Right forelimb (tissue), 1 donor: Measurements from ENCODE around the gene LCAT.
"Not testable (repeated sequence)": the region's sequence is repeated elsewhere in the genome, so short reads cannot be mapped to it uniquely, and the experiment has no call there.

Experiments
- DNase-seq: peaks from one replicate; pipeline ENCODE4 v3.0.0-alpha.2; 2018

Gene LCAT

DNA sequence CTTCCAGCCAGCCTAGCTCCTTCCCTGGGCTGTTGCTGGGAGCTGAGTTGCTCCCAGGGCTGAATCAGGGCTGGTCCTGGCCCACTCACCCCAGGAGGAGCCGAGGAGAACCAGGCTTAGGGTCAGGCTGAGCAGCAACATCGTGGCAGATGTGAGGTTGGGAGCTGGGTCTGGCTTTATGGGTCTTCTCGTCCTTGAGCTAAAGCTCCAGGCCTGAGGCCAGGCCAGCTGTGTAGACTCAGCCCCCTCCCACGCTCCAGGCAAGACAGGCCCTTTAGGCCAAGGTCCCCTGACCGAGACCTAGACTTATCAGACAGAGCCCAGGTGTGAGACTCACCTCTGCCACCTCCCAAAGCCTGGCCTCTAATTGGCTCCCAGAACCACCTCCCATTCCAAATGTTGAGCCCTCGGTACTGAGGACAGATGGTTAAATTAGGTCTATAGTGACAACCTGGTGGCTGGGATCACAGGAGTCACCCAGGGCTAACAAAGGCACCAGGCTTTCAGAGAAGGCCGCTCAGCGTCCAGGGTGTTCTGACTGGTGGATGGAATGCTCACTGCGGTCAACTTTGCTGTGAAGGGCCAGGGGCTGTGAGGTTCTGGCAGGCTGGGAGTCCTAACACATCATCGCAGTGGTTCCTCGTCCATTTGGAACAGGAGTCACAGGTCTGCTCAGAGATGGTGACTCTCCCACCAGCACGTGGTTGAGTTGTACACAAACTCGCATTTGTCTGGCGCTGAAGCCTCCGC lies 12.0 kb downstream of the LCAT start, which contains the start of gene CTRL:
Gene CTRL (minus strand): TSS at position 151 of the 750 bp plus-strand sequence. CDS start 10 bp downstream, at position 141.
- no peak for DNase-seq

DNA sequence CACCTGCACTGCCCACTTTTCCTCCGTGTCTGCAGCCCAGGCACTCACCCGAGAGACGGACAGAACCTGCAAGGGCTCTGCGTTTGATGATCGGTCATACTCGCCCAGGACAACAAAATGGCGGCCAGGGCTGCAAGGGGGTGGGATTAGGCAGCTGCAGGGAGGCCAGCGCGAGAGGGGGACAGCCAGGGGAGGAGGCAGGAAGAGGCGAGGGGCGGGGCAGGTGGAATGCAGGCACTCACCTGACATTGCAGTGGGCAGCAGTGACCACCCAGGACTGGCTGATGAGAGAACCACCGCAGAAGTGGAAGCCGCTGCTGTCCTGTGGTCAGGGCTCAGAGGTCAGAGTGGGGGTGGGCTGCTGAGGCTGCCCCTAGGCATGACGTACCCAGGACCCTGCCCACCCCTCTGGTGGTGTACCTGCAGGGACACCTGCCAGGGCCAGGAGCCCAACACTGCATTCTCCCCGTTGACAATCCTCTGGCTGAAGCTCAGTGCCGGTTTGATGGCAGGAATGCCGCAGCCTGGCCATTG lies 13.2 kb downstream of the LCAT start:
- no peak for DNase-seq

DNA sequence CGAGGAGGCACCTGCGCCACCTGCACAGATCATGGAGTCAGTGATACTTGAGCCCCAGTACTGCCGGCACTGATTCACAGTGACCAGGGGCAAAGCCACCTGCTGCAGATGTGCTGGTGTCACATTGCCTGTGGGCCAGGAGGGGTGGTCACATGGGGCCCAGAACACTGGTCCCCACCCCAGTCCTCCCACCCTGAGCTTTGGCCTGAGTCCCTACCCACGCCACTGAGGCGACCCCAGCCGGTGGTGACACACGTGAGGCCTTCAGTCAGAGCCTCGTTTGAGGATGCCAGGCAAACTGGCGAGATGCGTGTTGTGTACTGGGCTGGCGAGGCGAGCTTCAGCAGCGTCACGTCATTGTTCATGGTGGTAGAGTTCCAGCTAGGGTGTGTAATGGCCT lies 13.7 kb downstream of the LCAT start:
- no peak for DNase-seq

DNA sequence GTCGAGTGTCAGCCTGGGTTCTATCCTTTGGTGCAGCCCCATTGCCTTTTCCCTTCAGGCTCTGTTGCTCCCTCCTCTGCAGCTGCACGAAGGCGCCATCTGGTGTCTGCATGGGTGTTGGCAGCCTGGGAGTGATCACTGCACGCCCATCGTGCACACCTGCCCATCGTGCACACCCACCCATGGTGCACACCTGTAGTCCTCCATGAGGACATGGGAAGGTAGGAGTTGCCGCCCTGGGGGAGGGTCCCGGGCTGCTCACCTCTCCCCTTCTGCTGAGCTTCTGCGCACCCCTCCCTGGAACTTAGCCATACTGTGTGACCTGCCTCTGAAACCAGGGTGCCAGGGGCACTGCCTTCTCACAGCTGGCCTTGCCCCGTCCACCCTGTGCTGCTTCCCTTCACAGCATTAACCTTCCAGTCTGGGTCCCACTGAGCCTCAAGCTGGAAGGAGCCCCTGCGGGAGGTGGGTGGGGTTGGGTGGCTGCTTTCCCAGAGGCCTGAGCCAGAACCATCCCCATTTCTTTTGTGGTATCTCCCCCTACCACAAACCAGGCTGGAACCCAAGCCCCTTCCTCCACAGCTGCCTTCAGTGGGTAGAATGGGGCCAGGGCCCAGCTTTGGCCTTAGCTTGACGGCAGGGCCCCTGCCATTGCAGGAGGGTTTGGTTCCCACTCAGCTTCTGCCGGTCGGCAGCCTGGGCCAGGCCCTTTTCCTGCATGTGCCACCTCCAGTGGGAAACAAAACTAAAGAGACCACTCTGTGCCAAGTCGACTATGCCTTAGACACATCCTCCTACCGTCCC lies 15.2 kb downstream of the LCAT start:
- peak; percentile 81 for DNase-seq

DNA sequence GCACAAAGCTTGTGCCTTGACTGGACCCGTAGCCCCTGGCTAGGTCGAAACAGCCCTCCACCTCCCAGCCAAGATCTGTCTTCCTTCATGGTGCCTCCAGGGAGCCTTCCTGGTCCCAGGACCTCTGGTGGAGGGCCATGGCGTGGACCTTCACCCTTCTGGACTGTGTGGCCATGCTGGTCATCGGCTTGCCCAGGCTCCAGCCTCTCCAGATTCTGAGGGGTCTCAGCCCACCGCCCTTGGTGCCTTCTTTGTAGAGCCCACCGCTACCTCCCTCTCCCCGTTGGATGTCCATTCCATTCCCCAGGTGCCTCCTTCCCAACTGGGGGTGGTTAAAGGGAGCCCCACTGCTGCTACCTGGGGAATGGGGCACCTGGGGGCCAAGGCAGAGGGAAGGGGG lies 15.8 kb downstream of the LCAT start:
- no peak for DNase-seq

DNA sequence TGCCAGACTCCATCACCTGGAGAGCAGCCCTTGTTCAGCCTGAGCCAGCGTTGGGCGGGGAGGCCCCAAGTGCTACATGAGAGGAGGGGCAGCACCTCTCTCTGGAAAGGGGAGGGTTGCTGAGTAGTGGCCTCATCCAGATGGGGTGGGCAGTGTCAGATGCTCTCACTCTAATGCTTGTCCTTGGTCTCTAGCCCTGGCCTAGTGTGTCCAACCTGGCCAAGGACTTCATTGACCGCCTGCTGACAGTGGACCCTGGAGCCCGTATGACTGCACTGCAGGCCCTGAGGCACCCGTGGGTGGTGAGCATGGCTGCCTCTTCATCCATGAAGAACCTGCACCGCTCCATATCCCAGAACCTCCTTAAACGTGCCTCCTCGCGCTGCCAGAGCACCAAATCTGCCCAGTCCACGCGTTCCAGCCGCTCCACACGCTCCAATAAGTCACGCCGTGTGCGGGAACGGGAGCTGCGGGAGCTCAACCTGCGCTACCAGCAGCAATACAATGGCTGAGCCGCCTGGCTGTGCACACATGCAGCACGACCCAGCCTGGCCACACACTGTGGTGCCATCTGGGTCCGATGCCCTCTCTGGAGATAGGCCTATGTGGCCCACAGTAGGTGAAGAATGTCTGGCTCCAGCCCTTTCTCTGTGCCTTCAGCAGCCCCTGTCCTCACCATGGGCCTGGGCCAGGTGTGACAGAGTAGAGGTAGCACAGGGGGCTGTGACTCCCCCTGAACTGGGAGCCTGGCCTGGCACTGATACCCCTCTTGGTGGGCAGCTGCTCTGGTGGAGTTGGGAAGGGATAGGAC lies 16.6 kb downstream of the LCAT start:
- DNase-seq = peak; percentile 27

DNA sequence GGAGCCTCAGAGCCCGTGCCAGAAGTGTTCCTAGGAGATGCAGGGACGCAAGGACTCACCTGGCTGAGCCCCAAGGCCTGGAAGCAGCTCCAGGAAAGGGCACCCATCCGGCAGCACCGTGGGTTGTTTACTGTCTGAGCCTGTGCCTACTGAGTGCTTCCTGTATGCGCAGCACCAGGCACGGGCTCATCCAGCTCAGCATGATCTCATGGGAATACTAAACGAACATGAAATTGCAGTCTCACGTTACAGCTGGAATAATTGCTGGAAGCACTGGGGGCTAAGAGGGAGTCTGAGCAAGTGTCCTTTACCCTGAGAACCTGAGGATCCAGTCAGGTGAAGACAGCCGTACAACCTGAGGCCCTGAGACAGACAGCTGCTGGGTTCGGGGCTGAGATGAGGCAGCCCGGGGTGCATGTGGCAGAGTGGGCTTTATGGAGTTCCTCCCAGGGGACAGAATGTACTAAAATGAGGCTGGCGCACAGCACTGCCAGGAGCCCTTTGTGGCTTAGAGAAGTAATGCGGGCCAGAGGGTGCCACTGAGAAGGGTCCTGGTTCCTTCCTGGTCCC lies 17.7 kb downstream of the LCAT start:
- DNase-seq = no peak

DNA sequence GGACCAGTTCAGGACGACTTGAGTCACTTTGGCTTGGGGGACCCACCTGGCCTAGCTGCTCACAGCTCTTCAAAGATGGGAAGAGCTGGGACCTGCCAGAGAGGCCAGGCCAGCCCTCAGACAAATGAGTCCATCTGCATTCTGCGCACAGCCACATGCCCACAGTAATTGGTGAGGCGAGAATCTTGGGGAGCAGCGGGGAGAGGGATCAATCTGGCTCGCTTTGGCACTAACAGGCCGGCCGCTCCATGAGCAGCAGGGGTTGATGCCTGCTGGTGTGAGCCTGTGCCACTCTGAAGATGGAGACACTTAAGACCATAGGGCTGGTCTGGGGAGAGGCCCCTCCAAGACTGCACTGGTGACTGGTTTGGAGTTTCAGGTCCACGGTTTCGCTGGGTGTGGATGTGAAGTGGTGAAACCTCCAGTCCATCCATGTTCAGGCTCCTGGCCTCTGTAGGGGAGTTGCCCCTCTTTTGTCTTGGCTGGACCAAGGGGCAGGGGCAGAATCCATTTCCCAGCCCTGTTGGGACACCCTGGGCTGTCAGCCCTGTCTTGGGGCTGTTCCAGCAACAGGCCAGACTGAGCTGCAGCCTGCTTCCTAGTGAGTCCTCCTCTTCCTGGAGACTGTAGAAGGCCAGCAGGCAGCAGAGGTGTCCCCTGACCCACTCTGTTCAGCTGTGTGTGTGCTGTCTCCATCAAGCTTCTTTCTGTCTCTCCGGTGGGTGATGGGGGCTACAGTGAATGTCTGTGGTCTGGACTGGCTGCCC lies 19.6 kb downstream of the LCAT start:
- no peak for DNase-seq

DNA sequence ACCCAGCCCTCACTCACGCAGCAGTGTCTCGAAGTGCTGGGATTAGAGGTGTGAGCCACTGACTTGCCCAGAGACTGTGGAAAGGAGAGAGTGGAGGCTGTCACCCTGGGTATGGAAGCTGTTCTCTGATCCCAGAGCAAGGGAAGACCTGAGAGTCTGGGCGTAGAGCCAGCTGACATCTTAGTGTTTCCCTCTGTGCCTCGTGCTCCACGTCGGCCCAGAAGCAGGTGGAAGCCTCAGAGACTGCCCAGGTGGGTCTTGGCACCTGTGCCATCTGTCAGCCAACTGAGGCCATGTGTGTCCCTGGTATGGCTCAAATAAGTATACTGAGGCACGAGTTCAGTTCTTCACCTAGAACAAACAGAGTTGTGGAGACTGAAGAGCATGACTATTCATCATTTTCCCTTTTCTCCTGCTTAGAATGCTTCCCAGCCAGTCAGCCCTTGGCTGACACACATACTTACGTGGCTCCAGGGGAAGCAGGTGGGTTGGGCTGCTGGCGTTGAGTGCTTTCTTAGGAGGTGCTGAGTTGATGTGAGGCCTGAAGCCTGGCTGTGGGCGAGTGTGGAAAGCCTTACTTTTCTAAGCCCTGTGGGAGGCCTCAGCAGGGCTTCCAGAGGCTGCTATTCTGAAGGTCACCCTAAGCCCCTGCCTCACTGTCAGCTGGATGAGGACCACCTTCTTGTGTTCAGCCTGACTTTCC lies 20.4 kb downstream of the LCAT start:
- DNase-seq = peak; percentile 42

DNA sequence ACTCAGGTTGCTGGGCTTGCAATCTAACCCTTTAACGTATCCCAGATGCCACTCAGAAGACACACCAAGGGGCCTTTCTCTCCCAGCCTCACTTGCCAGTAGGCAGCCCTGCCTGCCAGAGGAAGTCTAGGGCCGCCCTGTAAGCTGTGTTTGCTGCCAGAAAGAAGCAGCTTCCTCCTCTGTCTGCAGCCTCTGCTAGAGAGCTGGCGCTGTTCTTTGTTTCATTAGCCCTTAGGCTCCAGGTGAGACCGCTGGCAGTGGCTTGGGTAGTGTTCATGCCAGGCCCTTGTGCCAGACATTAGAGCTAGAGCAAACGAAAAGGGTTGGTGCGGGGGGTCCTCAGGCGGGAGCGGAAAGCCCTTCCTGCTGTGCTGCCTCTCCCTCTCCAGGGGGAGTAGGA lies 21.2 kb downstream of the LCAT start:
- no peak for DNase-seq

DNA sequence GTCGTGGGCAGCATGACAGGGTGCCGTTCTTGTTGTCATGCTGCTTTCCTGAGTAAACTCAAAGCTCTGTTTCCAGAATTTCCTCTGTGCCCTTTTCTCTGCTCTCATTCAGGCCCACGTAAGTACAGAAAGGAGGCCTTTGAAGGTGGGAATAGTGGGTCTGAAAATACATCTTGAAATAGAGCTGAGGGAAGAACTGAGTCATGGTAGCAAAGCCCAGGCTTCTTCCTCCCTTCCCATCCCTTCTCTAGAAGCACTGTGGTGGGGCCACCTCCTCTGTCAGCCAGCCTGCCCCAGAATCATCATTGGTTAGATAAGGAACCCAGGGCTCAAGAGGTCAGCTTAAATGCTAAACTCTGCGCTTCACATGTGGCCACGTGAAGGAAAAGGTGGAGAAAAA lies 21.7 kb downstream of the LCAT start:
- no peak for DNase-seq

DNA sequence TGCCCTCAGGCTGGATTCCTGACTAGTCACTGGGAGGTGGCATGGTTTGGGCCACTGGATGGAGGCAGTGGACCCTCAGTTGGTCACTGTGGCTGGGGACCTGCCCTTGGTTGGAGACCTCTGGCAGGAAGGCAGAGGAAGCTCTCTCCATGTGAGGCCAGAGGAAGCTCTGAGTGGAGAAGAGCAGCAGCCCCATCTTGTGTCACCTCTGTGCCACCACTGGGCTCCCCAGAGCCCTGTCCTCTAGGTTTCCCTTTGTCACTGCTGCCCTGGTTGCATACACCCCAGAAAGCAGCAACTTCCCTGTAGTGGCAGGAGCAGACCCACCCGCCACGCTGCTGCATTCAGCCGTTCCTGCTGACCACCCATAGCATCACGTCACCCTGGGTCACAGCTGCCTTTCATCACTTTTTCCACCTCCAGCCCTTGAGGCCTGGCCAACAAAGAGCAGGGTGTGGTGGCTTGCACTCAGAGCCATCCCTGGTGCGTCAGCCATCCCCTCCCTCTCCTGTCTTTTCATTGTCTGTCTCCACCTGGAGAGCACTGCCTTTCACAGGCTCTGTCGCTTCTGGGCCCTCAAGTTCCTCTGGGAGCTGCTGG lies 24.2 kb downstream of the LCAT start:
- no peak for DNase-seq

DNA sequence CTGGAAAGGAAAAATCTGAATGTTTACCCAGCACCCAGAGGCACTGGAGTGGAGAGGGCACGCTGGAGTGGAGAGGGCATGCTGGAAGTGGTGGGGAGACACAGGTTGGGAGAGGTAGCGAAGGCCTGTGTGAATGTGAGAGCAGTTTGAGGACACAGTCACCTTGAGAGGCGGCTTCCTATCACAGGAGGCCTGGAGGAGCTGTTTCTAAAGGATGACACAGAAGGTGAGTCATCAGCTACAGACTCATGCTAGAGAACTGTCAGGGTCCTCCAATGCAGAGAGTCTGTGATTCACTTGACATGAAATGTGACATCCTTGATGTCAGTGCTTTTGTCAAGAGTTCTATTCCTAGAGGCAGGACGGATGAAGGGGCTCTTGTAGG lies 26.1 kb downstream of the LCAT start:
- DNase-seq = no peak

DNA sequence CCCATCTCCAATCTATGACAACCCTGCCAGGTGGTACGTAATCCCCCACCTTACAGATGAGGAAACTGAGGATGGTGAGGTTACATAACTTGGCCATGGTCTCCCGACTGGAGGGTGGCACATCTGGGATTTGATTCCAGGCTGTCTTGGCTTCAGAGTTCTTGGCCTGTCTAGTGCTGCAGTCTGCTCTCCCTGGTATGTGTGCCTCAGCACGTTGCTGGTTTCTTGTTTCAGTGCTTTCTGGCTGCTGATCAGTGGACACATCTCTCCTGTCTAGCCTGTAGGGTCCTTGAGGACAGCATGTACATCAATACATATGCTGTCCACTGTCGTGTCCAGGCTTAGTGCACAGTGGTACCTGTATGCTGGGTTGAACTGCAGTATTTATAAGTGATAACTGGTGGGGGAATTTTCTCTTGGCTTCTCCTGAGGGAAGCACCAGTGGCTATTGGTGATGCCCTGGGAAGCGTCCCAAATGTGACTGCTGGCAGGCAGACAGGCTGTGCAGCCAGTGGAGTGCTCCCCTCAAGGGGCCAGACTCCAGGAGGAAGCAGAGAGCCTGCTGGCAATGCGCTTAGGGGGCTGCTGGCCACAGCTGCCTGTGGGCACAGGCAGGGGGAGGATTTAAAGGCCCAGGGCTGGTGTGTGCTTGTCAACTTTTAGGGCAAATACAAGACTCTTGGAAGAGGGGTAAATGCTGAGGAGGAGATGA lies 26.6 kb downstream of the LCAT start:
- DNase-seq = no peak

DNA sequence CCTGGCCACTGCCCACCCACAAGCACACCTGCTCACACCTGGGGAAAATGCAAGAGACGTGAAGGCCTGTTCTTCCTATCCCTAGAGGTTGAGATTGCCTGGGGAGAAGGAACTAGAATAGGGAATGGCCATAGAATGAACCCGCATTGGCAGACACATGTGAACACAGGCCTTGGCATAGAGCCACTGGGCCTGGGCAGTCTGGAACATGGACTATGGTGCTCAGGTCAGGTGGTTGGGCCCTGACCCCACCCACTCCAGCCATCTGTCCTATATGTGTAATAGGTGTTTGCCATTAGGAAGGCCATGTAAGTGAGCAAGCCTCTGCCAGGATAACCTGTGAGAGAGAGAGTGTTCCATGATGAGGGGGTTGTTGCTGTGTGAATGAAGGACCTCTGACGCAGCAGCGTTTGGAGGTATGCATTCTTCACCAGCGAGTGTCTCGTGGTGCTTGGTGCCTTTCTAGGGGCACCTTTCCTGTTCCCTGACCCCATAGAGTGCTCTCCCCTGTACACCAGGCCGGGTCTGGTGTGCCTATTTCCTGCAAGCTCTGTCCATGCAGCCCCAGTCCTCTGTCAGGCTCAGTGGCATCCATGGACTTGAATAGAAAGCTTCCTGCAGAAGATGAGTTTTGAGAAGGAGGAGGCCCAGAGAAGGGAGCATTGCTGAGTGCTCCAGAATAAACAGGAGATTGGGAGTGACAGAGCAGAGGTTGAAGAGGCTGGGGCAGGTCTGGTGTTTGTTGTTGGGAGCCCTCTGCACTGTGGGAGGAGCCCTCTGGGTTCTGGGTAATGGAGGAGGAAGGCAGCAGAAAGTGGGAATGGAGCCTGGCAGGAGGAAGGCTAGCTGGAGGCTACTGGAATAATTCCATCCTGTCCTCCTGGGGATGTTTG lies 27.8 kb downstream of the LCAT start:
- no peak for DNase-seq

DNA sequence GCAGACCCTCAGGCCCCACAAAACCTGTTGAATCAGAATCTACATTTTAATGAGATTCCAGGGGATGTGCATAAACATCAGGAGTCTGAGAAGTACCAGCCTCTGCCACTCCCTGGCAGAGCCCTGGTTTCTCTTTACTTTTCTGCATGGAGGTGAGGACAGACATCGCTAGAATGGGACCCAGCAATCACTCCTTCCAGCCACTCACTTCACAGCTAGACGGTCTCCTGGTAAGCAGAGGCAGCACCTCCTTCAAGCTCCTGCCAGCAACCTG lies 28.5 kb downstream of the LCAT start:
- not testable (repeated sequence) for DNase-seq

DNA sequence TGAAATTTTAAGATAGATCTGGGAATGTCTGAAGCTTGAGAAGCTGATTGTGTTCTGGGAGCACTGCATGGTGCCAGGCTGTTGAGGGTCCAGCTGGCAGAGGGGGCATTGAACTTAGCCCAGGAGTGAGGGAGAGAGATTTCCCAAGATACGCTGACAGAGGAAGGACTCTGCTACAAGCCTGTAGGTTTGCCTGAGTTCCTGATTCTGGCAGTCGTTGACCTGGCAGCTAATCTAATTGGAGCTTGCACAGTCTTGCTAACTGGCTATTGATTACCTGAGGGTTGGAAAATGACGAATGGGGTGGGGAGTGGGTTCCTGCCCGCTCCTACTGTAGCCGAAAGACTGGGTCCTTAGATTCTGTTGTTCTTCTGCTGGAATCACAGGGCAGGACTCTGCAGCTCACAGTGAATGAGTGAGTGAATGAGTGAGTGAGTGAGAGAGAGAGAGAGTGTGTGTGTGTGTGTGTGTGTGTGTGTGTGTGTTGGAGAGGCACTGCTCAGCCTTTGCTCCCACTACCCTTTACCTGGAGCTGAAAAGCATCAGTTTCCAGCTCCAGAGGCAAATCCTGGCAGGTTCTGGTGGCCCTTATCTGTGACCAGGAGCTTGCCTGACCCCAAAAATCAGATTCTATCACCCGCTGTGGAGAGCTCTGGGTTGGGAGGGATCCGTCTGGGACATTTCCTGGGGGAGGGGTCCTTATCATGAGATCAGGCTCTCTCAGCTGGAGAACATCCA lies 29.0 kb downstream of the LCAT start:
- no peak for DNase-seq

DNA sequence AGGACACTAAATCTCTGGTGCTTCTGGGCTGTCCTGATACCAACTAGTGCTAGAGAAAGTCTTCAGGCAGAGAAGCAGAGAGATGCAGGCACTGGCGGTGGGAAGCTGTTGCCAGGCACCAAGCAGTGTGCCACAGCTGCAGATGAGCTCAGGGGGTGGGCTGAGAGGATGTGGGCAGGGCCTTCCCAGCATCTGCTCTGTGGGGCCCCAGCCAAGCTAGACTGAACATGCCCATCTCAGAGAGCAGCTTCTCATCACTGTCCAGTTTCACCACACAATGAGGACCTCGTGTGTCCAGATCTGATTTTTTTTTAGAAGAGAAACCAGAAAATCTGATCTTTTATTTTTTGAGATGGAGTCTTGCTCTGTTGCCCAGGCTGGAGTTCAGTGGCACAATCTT lies 33.8 kb downstream of the LCAT start:
- peak; percentile 62 for DNase-seq
